NCI-H526 treated with DMSO at 0.1 percent for 48 hours (cell line): ENCODE data around the gene RYR2.

Experiments used
- DNase-seq: peaks from one replicate; lab custom pipeline; 2025; lab: John Stamatoyannopoulos, UW

The RYR2 gene

GRCh38 chr1:237032029-237032428 lies 10.0 kb upstream of the RYR2 start:
- DNase-seq: no peak

GRCh38 chr1:237033061-237033460 lies 8.9 kb upstream of the RYR2 start:
- DNase-seq: no peak

- DNase-seq: no peak
These were observed 8.2 kb upstream of the RYR2 start for GRCh38 chr1:237033804-237034203.

- DNase-seq: no peak
These were observed 6.2 kb upstream of the RYR2 start for GRCh38 chr1:237035759-237036158.

- no peak for DNase-seq
These were observed 3.8 kb upstream of the RYR2 start for GRCh38 chr1:237038211-237038610.

- DNase-seq: no peak
These were observed 1.2 kb upstream of the RYR2 start for GRCh38 chr1:237040823-237041222.

- no peak for DNase-seq
These were observed 556 bp upstream of the RYR2 start for GRCh38 chr1:237041461-237041794.

GRCh38 chr1:237042526-237042891 lies 525 bp downstream of the RYR2 start:
- DNase-seq: no peak

GRCh38 chr1:237042892-237043576 lies 1.1 kb downstream of the RYR2 start:
- DNase-seq: no peak

GRCh38 chr1:237043846-237044636 lies 2.1 kb downstream of the RYR2 start:
- no peak for DNase-seq

GRCh38 chr1:237045278-237046016 lies 3.5 kb downstream of the RYR2 start:
- DNase-seq: no peak

GRCh38 chr1:237048803-237049202 lies 6.8 kb downstream of the RYR2 start:
- no peak for DNase-seq

- DNase-seq: no peak
These were observed 8.2 kb downstream of the RYR2 start for GRCh38 chr1:237050185-237050584.

GRCh38 chr1:237050915-237051314 lies 8.9 kb downstream of the RYR2 start:
- DNase-seq: no peak

- DNase-seq: no peak
These were observed 12.3 kb downstream of the RYR2 start for GRCh38 chr1:237054313-237054712.

GRCh38 chr1:237058470-237058869 lies 16.5 kb downstream of the RYR2 start:
- no peak for DNase-seq

GRCh38 chr1:237059244-237059643 lies 17.3 kb downstream of the RYR2 start:
- DNase-seq: no peak

GRCh38 chr1:237062976-237063375 lies 21.0 kb downstream of the RYR2 start:
- no peak for DNase-seq

- no peak for DNase-seq
These were observed 23.9 kb downstream of the RYR2 start for GRCh38 chr1:237065903-237066302.

- DNase-seq: no peak
These were observed 28.5 kb downstream of the RYR2 start for GRCh38 chr1:237070519-237070918.

GRCh38 chr1:237071641-237072420 lies 29.8 kb downstream of the RYR2 start:
- DNase-seq: no peak

GRCh38 chr1:237074371-237075117 lies 32.6 kb downstream of the RYR2 start:
- no peak for DNase-seq
